ENCODE results near the gene ME2.
"Not testable (repeated sequence)": the region's sequence is repeated elsewhere in the genome, so short reads cannot be mapped to it uniquely, and the experiment has no call there.

Gene ME2

DNA sequence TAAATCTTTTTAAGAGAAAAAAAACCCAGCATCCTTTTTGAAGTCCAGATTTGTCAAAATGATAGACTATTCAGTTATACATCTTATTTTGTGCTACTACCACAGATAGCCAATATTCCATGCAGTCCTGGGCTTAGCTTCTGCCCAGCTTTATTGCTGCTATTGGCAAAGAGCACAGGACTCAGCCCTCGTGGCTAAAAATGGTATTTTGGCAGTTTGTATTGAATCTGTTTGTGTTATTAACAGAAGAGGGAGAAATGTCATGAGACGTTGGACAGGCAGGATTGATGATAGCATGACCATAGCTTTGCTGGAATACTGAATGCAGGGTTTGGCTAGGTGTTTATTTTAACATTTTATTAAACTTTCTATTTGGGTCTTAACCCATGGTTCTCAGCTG is 108.3 kb downstream of the ME2 start:
- POLR2A ChIA-PET: no interaction called here

GRCh38 chr18:50989711-50990110 is 110.8 kb downstream of the ME2 start:
- POLR2A ChIA-PET: no interaction called here
- DNase-seq (ENCODE audit: extremely low spot score): no peak
- CTCF ChIA-PET: no interaction called here
- TF ChIP-seq FOXA1 (IDR thresholded peaks at IDR 0.05) (no peak), LEF1 (IDR thresholded peaks at IDR 0.05; ENCODE audit: borderline replicate concordance) (no peak), PKNOX1 (IDR thresholded peaks at IDR 0.05) (no peak), L3MBTL2 (conservative IDR thresholded peaks at IDR 0.05) (no peak), SP1 (IDR thresholded peaks at IDR 0.05) (no peak), SUZ12 (IDR thresholded peaks at IDR 0.05) (no peak), NFRKB (IDR thresholded peaks at IDR 0.05) (no peak)

More for the DNA sequence above, 108.3 kb downstream of the ME2 start:
- CTCF ChIA-PET: no interaction called here
- TF ChIP-seq FOXA1 (IDR thresholded peaks at IDR 0.05) (no peak), ARNT (IDR thresholded peaks at IDR 0.05) (no peak), ELF4 (IDR thresholded peaks at IDR 0.05) (no peak), CTBP1 (IDR thresholded peaks at IDR 0.05; ENCODE audit: borderline replicate concordance) (no peak), BHLHE40 (IDR thresholded peaks at IDR 0.05; ENCODE audit: borderline replicate concordance) (no peak), FOXM1 (IDR thresholded peaks at IDR 0.05; ENCODE audit: borderline replicate concordance) (no peak), PKNOX1 (IDR thresholded peaks at IDR 0.05) (no peak), ZNF384 (IDR thresholded peaks at IDR 0.05) (no peak), LEF1 (IDR thresholded peaks at IDR 0.05; ENCODE audit: borderline replicate concordance) (no peak), SUZ12 (IDR thresholded peaks at IDR 0.05) (no peak)
- no peak for DNase-seq (ENCODE audit: extremely low spot score)

DNA sequence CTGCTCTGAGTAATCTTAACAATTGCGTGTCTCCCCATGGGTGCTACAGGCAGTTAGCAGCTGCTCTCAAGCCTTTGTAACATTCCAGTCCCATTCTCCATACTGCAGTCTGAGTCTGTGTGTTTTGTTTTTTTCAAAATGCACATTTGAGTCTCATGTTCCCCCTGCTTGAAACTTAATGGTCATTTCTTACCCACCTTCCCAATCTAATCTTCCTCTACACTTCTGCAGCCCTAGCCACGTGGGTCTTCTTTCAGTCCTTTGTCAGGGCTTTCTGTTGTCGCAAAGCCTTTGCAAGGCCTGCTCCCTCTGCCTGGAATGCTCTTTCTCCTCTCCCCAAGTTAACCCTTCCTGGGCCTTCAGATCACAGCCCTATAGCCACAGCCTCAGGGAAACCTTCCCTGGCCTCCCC is 113.4 kb downstream of the ME2 start:
- no peak for DNase-seq (ENCODE audit: extremely low spot score)
- POLR2A ChIA-PET: no interaction called here
- CTCF ChIA-PET: no interaction called here
- no peak for TF ChIP-seq FOXK2 (IDR thresholded peaks at IDR 0.05)
- TF ChIP-seq ARNT (IDR thresholded peaks at IDR 0.05): no peak
- TF ChIP-seq BHLHE40 (IDR thresholded peaks at IDR 0.05; ENCODE audit: borderline replicate concordance): no peak
- TF ChIP-seq SUZ12 (IDR thresholded peaks at IDR 0.05): no peak
- no peak for TF ChIP-seq CTBP1 (IDR thresholded peaks at IDR 0.05; ENCODE audit: borderline replicate concordance)
- TF ChIP-seq PKNOX1 (IDR thresholded peaks at IDR 0.05): no peak
- TF ChIP-seq SP1 (IDR thresholded peaks at IDR 0.05): no peak

DNA sequence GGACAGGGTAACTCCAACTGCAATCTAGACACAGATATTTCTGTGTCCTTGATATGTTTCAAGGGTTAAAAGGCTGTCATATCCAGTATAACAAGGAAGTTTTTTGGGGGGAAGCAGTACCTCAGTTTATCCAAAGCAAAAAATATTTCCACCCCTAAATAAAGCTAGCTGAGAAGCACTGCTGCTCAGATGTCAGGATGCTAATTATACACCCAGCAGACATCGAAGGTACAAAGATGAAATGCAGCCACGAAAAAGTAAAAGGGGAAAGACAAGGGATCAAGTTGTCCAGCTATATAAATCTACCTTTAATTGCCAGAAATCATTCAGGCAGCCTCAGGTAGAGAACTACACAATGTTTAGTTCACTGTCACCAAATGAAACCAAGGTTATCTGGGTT is 115.1 kb downstream of the ME2 start:
- TF ChIP-seq ZNF384 (IDR thresholded peaks at IDR 0.05) (no peak), PKNOX1 (IDR thresholded peaks at IDR 0.05) (no peak)
- DNase-seq (ENCODE audit: extremely low spot score): no peak
- ChIA-PET POLR2A (no interaction called here), CTCF (no interaction called here)

DNA sequence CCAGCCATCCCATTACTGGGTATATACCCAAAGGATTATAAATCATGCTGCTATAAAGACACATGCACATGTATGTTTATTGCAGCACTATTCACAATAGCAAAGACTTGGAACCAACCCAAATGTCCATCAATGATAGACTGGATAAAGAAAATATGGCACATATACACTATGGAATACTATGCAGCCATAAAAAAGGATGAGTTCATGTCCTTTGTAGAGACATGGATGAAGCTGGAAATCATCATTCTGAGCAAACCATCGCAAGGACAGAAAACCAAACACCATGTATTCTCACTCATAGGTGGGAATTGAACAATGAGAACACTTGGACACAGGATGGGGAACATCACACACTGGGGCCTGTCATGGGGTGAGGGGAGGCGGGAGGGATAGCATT is 124.3 kb downstream of the ME2 start:
- CTCF ChIA-PET, POLR2A ChIA-PET: not testable (repeated sequence)

More for the DNA sequence above, 124.3 kb downstream of the ME2 start:
- not testable (repeated sequence) for DNase-seq (ENCODE audit: extremely low spot score)

Measured in HEK293T (cell line).